Neural progenitor cell (in vitro differentiated cells): Measurements from ENCODE around the gene PAQR7.

Experiments
- CTCF ChIP-seq: fragments of 200-600 bp; sonication (generic); IDR thresholded peaks from 2 replicates; pipeline ENCODE4 v1.5.1; 2017; ENCODE audit warnings: antibody characterized with exemption, mild to moderate bottlenecking
- EZH2 ChIP-seq: fragments of 200-600 bp; sonication (generic); IDR thresholded peaks from 2 replicates; pipeline ENCODE4 v1.6.1; 2017; ENCODE audit warnings: antibody characterized with exemption, mild to moderate bottlenecking, moderate library complexity

GRCh38 chr1:25826571-25826970, 48.9 kb downstream of the PAQR7 start:
- TF ChIP-seq CTCF: no peak
- no peak for TF ChIP-seq EZH2
